Measurements from ENCODE around the gene SLC8A1.

SLC8A1 gene

GRCh38 chr2:40451918-40452605 lies at the start of gene SLC8A1:
TSS of gene SLC8A1 (minus strand) at chr2:40452090.
- peak; percentile 68 for DNase-seq (ENCODE audit: low read depth)

- DNase-seq (ENCODE audit: low read depth), result no peak
These were observed 47.5 kb upstream of the SLC8A1 start for GRCh38 chr2:40499437-40499836.

GRCh38 chr2:40497251-40497859 lies 45.5 kb upstream of the SLC8A1 start:
- DNase-seq (ENCODE audit: low read depth), result peak; percentile 49

GRCh38 chr2:40489678-40489960 lies 37.7 kb upstream of the SLC8A1 start:
- DNase-seq (ENCODE audit: low read depth), result no peak

GRCh38 chr2:40488927-40489677 lies 37.2 kb upstream of the SLC8A1 start:
- DNase-seq (ENCODE audit: low read depth), result peak; percentile 58

- peak; percentile 74 for DNase-seq (ENCODE audit: low read depth)
These were observed 36.3 kb upstream of the SLC8A1 start for GRCh38 chr2:40488101-40488601.

GRCh38 chr2:40487602-40488001 lies 35.7 kb upstream of the SLC8A1 start:
- DNase-seq (ENCODE audit: low read depth), result no peak

- DNase-seq (ENCODE audit: low read depth), result no peak
These were observed 34.0 kb upstream of the SLC8A1 start for GRCh38 chr2:40485854-40486253.

GRCh38 chr2:40485318-40485717 lies 33.4 kb upstream of the SLC8A1 start:
- DNase-seq (ENCODE audit: low read depth), result no peak

- DNase-seq (ENCODE audit: low read depth), result no peak
These were observed 31.8 kb upstream of the SLC8A1 start for GRCh38 chr2:40483549-40484243.

GRCh38 chr2:40480596-40480995 lies 28.7 kb upstream of the SLC8A1 start:
- DNase-seq (ENCODE audit: low read depth), result no peak

GRCh38 chr2:40480073-40480472 lies 28.2 kb upstream of the SLC8A1 start:
- no peak for DNase-seq (ENCODE audit: low read depth)

GRCh38 chr2:40477361-40477760 lies 25.5 kb upstream of the SLC8A1 start:
- DNase-seq (ENCODE audit: low read depth), result no peak

GRCh38 chr2:40476436-40476835 lies 24.5 kb upstream of the SLC8A1 start:
- no peak for DNase-seq (ENCODE audit: low read depth)

GRCh38 chr2:40474306-40474705 lies 22.4 kb upstream of the SLC8A1 start:
- DNase-seq (ENCODE audit: low read depth), result no peak

GRCh38 chr2:40471866-40472265 lies 20.0 kb upstream of the SLC8A1 start:
- no peak for DNase-seq (ENCODE audit: low read depth)

- no peak for DNase-seq (ENCODE audit: low read depth)
These were observed 19.2 kb upstream of the SLC8A1 start for GRCh38 chr2:40470822-40471813.

GRCh38 chr2:40466935-40467572 lies 15.2 kb upstream of the SLC8A1 start:
- DNase-seq (ENCODE audit: low read depth), result no peak

GRCh38 chr2:40466332-40466906 lies 14.5 kb upstream of the SLC8A1 start:
- DNase-seq (ENCODE audit: low read depth), result no peak

GRCh38 chr2:40463112-40463511 lies 11.2 kb upstream of the SLC8A1 start:
- no peak for DNase-seq (ENCODE audit: low read depth)

Data from ELR (cell line).